ENCODE data around the gene MAGI3. TPM values are rescaled to one million over a fixed set of nuclear protein-coding genes. Genes with fewer than 3 reads are reported as not detected.
A peak's percentile ranks its signal among the peaks of the same experiment; 100 is the strongest.

MAGI3 gene
- total and polyA plus RNA-seq, 2 of the 13 experiments (the other 11 are each of a cell fraction or from before 2014, with no cell fraction given) = 4.0 to 11.8 TPM

DNA sequence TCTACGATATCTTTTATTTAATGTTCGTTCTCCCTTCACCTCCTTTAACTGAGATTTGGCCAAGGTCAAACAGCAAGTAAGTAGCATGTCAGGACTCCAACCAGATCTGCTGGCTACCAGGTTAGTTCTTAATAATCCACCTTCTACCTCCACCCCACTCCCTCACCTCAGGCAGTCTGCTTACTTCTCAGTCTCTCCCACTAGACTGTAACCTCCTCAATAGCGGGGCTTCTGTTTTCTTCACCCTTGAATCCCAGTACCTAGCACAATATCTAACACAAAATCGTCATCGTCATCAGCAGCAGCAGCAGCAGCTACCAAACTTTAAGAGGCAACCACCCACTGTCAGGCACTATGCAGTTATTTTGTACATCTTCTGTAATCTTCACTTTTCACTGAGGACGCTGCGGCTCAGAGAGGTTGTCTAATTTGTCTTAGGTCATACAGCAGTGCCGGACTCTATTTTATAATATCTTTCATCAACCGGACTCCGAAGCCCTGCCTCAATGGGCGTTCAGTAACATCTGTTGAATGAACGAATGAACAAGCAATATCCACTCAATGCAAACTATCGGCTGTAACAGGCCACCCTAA, 859 bp upstream of the MAGI3 start (continued):
- 0 out of 2 replicates have a peak, but pooled peaks have one; percentile 40 for TF ChIP-seq ZNF557 (CRISPR knock-in tag; IDR thresholded peaks at IDR 0.05)
- TF ChIP-seq, protein P1, sequence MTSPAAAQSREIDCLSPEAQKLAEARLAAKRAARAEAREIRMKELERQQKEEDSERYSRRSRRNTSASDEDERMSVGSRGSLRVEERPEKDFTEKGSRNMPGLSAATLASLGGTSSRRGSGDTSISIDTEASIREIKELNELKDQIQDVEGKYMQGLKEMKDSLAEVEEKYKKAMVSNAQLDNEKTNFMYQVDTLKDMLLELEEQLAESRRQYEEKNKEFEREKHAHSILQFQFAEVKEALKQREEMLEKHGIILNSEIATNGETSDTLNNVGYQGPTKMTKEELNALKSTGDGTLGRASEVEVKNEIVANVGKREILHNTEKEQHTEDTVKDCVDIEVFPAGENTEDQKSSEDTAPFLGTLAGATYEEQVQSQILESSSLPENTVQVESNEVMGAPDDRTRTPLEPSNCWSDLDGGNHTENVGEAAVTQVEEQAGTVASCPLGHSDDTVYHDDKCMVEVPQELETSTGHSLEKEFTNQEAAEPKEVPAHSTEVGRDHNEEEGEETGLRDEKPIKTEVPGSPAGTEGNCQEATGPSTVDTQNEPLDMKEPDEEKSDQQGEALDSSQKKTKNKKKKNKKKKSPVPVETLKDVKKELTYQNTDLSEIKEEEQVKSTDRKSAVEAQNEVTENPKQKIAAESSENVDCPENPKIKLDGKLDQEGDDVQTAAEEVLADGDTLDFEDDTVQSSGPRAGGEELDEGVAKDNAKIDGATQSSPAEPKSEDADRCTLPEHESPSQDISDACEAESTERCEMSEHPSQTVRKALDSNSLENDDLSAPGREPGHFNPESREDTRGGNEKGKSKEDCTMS (CRISPR knock-in tag; conservative IDR thresholded peaks at IDR 0.05) = no peak
- no peak for TF ChIP-seq ZNF577 (CRISPR knock-in tag; IDR thresholded peaks at IDR 0.05; ENCODE audit: borderline replicate concordance, low read depth)
- TF ChIP-seq, protein P2, sequence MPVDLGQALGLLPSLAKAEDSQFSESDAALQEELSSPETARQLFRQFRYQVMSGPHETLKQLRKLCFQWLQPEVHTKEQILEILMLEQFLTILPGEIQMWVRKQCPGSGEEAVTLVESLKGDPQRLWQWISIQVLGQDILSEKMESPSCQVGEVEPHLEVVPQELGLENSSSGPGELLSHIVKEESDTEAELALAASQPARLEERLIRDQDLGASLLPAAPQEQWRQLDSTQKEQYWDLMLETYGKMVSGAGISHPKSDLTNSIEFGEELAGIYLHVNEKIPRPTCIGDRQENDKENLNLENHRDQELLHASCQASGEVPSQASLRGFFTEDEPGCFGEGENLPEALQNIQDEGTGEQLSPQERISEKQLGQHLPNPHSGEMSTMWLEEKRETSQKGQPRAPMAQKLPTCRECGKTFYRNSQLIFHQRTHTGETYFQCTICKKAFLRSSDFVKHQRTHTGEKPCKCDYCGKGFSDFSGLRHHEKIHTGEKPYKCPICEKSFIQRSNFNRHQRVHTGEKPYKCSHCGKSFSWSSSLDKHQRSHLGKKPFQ (CRISPR knock-in tag; IDR thresholded peaks at IDR 0.05; ENCODE audit: insufficient replicate concordance) = peak; percentile 40
- no peak for TF ChIP-seq ZNF225 (CRISPR knock-in tag; IDR thresholded peaks at IDR 0.05)
- TF ChIP-seq, protein P3, sequence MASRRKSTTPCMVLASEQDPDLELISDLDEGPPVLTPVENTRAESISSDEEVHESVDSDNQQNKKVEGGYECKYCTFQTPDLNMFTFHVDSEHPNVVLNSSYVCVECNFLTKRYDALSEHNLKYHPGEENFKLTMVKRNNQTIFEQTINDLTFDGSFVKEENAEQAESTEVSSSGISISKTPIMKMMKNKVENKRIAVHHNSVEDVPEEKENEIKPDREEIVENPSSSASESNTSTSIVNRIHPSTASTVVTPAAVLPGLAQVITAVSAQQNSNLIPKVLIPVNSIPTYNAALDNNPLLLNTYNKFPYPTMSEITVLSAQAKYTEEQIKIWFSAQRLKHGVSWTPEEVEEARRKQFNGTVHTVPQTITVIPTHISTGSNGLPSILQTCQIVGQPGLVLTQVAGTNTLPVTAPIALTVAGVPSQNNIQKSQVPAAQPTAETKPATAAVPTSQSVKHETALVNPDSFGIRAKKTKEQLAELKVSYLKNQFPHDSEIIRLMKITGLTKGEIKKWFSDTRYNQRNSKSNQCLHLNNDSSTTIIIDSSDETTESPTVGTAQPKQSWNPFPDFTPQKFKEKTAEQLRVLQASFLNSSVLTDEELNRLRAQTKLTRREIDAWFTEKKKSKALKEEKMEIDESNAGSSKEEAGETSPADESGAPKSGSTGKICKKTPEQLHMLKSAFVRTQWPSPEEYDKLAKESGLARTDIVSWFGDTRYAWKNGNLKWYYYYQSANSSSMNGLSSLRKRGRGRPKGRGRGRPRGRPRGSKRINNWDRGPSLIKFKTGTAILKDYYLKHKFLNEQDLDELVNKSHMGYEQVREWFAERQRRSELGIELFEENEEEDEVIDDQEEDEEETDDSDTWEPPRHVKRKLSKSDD (CRISPR knock-in tag; IDR thresholded peaks at IDR 0.05; ENCODE audit: low read depth) = no peak
- no peak for TF ChIP-seq POLR2AphosphoS2 (IDR thresholded peaks at IDR 0.05; ENCODE audit: low read depth, low read length)
- TF ChIP-seq HHEX (CRISPR knock-in tag; IDR thresholded peaks at IDR 0.05) = no peak
- TF ChIP-seq SALL2 (CRISPR knock-in tag; IDR thresholded peaks at IDR 0.05) = 0 out of 2 replicates have a peak, but pooled peaks have one; percentile 44
- TF ChIP-seq, protein P4, sequence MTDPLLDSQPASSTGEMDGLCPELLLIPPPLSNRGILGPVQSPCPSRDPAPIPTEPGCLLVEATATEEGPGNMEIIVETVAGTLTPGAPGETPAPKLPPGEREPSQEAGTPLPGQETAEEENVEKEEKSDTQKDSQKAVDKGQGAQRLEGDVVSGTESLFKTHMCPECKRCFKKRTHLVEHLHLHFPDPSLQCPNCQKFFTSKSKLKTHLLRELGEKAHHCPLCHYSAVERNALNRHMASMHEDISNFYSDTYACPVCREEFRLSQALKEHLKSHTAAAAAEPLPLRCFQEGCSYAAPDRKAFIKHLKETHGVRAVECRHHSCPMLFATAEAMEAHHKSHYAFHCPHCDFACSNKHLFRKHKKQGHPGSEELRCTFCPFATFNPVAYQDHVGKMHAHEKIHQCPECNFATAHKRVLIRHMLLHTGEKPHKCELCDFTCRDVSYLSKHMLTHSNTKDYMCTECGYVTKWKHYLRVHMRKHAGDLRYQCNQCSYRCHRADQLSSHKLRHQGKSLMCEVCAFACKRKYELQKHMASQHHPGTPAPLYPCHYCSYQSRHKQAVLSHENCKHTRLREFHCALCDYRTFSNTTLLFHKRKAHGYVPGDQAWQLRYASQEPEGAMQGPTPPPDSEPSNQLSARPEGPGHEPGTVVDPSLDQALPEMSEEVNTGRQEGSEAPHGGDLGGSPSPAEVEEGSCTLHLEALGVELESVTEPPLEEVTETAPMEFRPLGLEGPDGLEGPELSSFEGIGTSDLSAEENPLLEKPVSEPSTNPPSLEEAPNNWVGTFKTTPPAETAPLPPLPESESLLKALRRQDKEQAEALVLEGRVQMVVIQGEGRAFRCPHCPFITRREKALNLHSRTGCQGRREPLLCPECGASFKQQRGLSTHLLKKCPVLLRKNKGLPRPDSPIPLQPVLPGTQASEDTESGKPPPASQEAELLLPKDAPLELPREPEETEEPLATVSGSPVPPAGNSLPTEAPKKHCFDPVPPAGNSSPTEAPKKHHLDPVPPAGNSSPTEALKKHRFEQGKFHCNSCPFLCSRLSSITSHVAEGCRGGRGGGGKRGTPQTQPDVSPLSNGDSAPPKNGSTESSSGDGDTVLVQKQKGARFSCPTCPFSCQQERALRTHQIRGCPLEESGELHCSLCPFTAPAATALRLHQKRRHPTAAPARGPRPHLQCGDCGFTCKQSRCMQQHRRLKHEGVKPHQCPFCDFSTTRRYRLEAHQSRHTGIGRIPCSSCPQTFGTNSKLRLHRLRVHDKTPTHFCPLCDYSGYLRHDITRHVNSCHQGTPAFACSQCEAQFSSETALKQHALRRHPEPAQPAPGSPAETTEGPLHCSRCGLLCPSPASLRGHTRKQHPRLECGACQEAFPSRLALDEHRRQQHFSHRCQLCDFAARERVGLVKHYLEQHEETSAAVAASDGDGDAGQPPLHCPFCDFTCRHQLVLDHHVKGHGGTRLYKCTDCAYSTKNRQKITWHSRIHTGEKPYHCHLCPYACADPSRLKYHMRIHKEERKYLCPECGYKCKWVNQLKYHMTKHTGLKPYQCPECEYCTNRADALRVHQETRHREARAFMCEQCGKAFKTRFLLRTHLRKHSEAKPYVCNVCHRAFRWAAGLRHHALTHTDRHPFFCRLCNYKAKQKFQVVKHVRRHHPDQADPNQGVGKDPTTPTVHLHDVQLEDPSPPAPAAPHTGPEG (CRISPR knock-in tag; IDR thresholded peaks at IDR 0.05) = no peak; the same call in 1 of the 2 replicates
- TF ChIP-seq ZBTB20 (CRISPR knock-in tag; IDR thresholded peaks at IDR 0.05; ENCODE audit: borderline replicate concordance, low read depth) = no peak
- TF ChIP-seq, protein P5, sequence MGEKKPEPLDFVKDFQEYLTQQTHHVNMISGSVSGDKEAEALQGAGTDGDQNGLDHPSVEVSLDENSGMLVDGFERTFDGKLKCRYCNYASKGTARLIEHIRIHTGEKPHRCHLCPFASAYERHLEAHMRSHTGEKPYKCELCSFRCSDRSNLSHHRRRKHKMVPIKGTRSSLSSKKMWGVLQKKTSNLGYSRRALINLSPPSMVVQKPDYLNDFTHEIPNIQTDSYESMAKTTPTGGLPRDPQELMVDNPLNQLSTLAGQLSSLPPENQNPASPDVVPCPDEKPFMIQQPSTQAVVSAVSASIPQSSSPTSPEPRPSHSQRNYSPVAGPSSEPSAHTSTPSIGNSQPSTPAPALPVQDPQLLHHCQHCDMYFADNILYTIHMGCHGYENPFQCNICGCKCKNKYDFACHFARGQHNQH (CRISPR knock-in tag; IDR thresholded peaks at IDR 0.05) = no peak
- no peak for TF ChIP-seq SP4 (CRISPR knock-in tag; IDR thresholded peaks at IDR 0.05)
